Measurements from ENCODE around the gene KIF20B. TPM values are rescaled to one million over a fixed set of nuclear protein-coding genes. Genes with fewer than 3 reads are reported as not detected.

KIF20B gene
- total and polyA plus RNA-seq, 2 of the 8 experiments (the other 6 are each of a cell fraction or from before 2014, with no cell fraction given), result 4.5 to 72.0 TPM

DNA sequence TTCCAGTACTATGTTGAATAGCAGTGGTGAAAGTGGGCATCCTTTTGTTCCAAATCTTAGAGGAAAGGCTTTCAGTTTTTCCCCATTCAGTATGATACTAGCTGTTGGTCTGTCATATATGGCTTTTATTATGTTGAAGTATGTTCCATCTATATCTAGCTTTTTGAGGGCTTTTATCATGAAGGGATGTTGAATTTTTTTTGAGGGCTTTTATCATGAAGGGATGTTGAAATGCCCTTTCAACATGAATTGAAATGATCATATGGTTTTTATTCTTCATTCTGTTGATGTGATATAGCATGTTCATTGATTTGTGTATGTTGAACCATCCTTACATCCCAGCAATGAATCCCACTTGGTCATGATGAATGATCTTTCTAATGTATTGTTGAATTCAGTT lies 75.3 kb downstream of the KIF20B start:
- H2AK5ac ChIP-seq (ENCODE audit: low read depth, low read length), result no peak overlapping the region
- no peak overlapping the region for H2BK15ac ChIP-seq (ENCODE audit: low read length)
- peaks cover 0 to 33% (median 7%) of the 10 kb centered on the region in 4 experiments; a peak in 6 of 8 replicates for H3K36me3 ChIP-seq (ENCODE audit: control insufficient read depth in 2 of 4, insufficient read depth in 4 of 4, low read length in 3 of 4)
- CTCF ChIA-PET (ENCODE audit: partially characterized antibody), result interaction anchor here (1.0 kb wide), 1 partner anchor 310 kb away, joined by 3 read pairs; no protein-coding TSS in a partner anchor
- no peak overlapping the region for H3K27ac ChIP-seq (ENCODE audit: low read depth, low read length)
- H3K9me3 ChIP-seq (ENCODE audit: insufficient read depth in 2 of 2, low read depth in 1 of 2, low read length in 1 of 2), result no peaks in the 10 kb centered on the region
- no peak overlapping the region for H3K9ac ChIP-seq (replicated peaks in 1 of 4; ENCODE audit: extremely low read depth in 1 of 4, low read depth in 3 of 4, low read length in 3 of 4)
- H4K91ac ChIP-seq (replicated peaks; ENCODE audit: insufficient read length, low read length), result no peak overlapping the region
- no peaks in the 10 kb centered on the region for H4K20me1 ChIP-seq (replicated peaks in 1 of 2; ENCODE audit: control insufficient read depth in 1 of 2, insufficient read depth in 2 of 2, low read length in 2 of 2)
- no peak overlapping the region for H3K14ac ChIP-seq (ENCODE audit: insufficient read length)
- no peak overlapping the region for H2BK12ac ChIP-seq (ENCODE audit: low read depth, low read length)
- H4K8ac ChIP-seq (ENCODE audit: extremely low read depth, insufficient read depth, low read length), result no peak overlapping the region
- no peak overlapping the region for H3K56ac ChIP-seq (replicated peaks; ENCODE audit: insufficient read length, low read depth, low read length)
- no peaks in the 10 kb centered on the region for H3K27me3 ChIP-seq (replicated peaks in 1 of 4; ENCODE audit: control insufficient read depth in 3 of 4, extremely low read depth in 1 of 4, insufficient read depth in 3 of 4, low read length in 3 of 4)
- H3K18ac ChIP-seq (ENCODE audit: extremely low read depth, low read length), result no peak overlapping the region
- no peaks in the 10 kb centered on the region; a peak in 1 of 7 replicates for H3K4me1 ChIP-seq (replicated peaks in 1 of 4; ENCODE audit: control insufficient read depth in 3 of 4, insufficient read depth in 4 of 4, low read length in 3 of 4)
- H3K23me2 ChIP-seq (ENCODE audit: low read depth, low read length), result no peaks in the 10 kb centered on the region
- H2AFZ ChIP-seq (ENCODE audit: low read length), result no peak overlapping the region
- DNase-seq (ENCODE audit: low read depth in 1 of 2, low spot score in 2 of 2), result no peak
- no peak overlapping the region for H2BK120ac ChIP-seq (replicated peaks; ENCODE audit: low read depth, low read length)
- no peak overlapping the region for H2BK20ac ChIP-seq (ENCODE audit: low read length)
- H3K79me2 ChIP-seq (ENCODE audit: control insufficient read depth in 1 of 2, insufficient read depth in 2 of 2, low read length in 2 of 2), result no peaks in the 10 kb centered on the region
- H4K5ac ChIP-seq (ENCODE audit: insufficient read length, low read depth, low read length), result no peak overlapping the region
- no peak overlapping the region for H2BK5ac ChIP-seq (ENCODE audit: low read depth, low read length)
- no peak overlapping the region for H3K4me2 ChIP-seq (ENCODE audit: insufficient read depth in 1 of 2, low read depth in 2 of 2, low read length in 2 of 2)
- POLR2A ChIA-PET (ENCODE audit: partially characterized antibody), result no interaction called here
- H3K79me1 ChIP-seq (ENCODE audit: low read depth, low read length), result no peaks in the 10 kb centered on the region
- H3K4me3 ChIP-seq (ENCODE audit: extremely low read depth in 1 of 4, insufficient read depth in 2 of 4, low read depth in 3 of 4, low read length in 4 of 4), result no peak overlapping the region
- no peak overlapping the region for H3K4ac ChIP-seq (replicated peaks; ENCODE audit: insufficient read length, low read depth, low read length)
- H3K23ac ChIP-seq (ENCODE audit: insufficient read length), result no peak overlapping the region
- peak; percentile 7 for FAIRE-seq
- TF ChIP-seq CBX5 (IDR thresholded peaks at IDR 0.05; ENCODE audit: low read depth, low read length), result no peak
- no peak for TF ChIP-seq KDM4A (IDR thresholded peaks at IDR 0.05; ENCODE audit: low read depth, low read length, severe bottlenecking)
- no peak for TF ChIP-seq SP2 (IDR thresholded peaks at IDR 0.05; ENCODE audit: low read length)
- TF ChIP-seq SIX5 (IDR thresholded peaks at IDR 0.05; ENCODE audit: low read depth, low read length), result no peak
- no peak for TF ChIP-seq SRF (IDR thresholded peaks at IDR 0.05; ENCODE audit: low read depth, low read length)
- TF ChIP-seq EGR1 (IDR thresholded peaks at IDR 0.05; ENCODE audit: borderline replicate concordance, low read depth, low read length), result no peak
- no peak for TF ChIP-seq JUND (IDR thresholded peaks at IDR 0.05; ENCODE audit: low read length)
- TF ChIP-seq ZNF274 (IDR thresholded peaks at IDR 0.05; ENCODE audit: borderline replicate concordance, extremely low read depth, low read length), result no peak
- TF ChIP-seq MAFK (IDR thresholded peaks at IDR 0.05; ENCODE audit: low read depth, low read length), result no peak
- TF ChIP-seq MAX (IDR thresholded peaks at IDR 0.05), result no peak
